Measurements from ENCODE around the gene PIGH.

- TF ChIP-seq CTCF (IDR thresholded peaks at IDR 0.05) (no peak), POLR2AphosphoS5 (IDR thresholded peaks at IDR 0.05) (no peak), POLR2A (IDR thresholded peaks at IDR 0.05) (no peak)
Measured at GRCh38 chr14:67586369-67586768, 13.7 kb downstream of the PIGH start.
